Activated gamma-delta T cell treated with anti-CD3 and anti-CD28 coated beads, Interleukin-2, amount 50 U/mL, for 16 hours (primary cell): ENCODE data around the gene GOLGA8K.
"Not testable (repeated sequence)": the region's sequence is repeated elsewhere in the genome, so short reads cannot be mapped to it uniquely, and the experiment has no call there.

ENCODE experiments used
- DNase-seq: peaks from one replicate; pipeline ENCODE4 v3.0.0-alpha.2; 2020; ENCODE audit warnings: low read depth

The GOLGA8K gene

GRCh38 chr15:32352748-32353147, 50.3 kb downstream of the GOLGA8K start:
- not testable (repeated sequence) for DNase-seq

- DNase-seq, result not testable (repeated sequence)
These were observed 52.4 kb downstream of the GOLGA8K start for GRCh38 chr15:32350563-32351220.

- DNase-seq, result not testable (repeated sequence)
These were observed 56.1 kb downstream of the GOLGA8K start for GRCh38 chr15:32347037-32347436.

- DNase-seq, result not testable (repeated sequence)
These were observed 57.0 kb downstream of the GOLGA8K start for GRCh38 chr15:32345978-32346547.

- DNase-seq, result not testable (repeated sequence)
These were observed 59.2 kb downstream of the GOLGA8K start for GRCh38 chr15:32343921-32344320.
